PC-9 (cell line): ENCODE measurements around the gene SHISA4.

Source experiments
- CTCF ChIP-seq: fragments of 200-600 bp; sonication (generic); conservative IDR thresholded peaks from 2 replicates; pipeline ENCODE4 v1.6.1; 2017; ENCODE audit warnings: mixed run types, antibody characterized with exemption, mild to moderate bottlenecking, moderate library complexity
- EZH2 ChIP-seq: fragments of 200-600 bp; sonication (generic); IDR thresholded peaks from 2 replicates; pipeline ENCODE4 v1.8.0; 2017; ENCODE audit warnings: antibody characterized with exemption, low read depth

- TF ChIP-seq CTCF: no peak
- TF ChIP-seq EZH2: no peak
These were observed 3.5 kb downstream of the SHISA4 start for GRCh38 chr1:201892211-201892610.
